Stimulated activated CD8-positive, alpha-beta memory T cell treated with anti-CD3 and anti-CD28 coated beads, Interleukin-2, amount 100 ng/mL, for 1 hour (primary cell): ENCODE results near the gene SLC2A13.

Experiments
- DNase-seq, 2 donors: peaks; one replicate each; pipeline ENCODE4 v3.0.0-alpha.2; 2020; ENCODE audit warnings: low read depth in 2 of 2

The SLC2A13 gene

GRCh38 chr12:40105515-40106201 is at the start of gene SLC2A13:
SLC2A13 (minus strand) TSS chr12:40106081; CDS start chr12:40105808, 273 bp downstream.
- DNase-seq: peak; percentile 58 to 64

- DNase-seq: no peak
Measured at GRCh38 chr12:40154381-40154780, 48.5 kb upstream of the SLC2A13 start.

- no peak for DNase-seq
Measured at GRCh38 chr12:40153432-40153831, 47.6 kb upstream of the SLC2A13 start.

- DNase-seq: peak; percentile 8 to 10
Measured at GRCh38 chr12:40152783-40153383, 47.0 kb upstream of the SLC2A13 start.

- no peak for DNase-seq
Measured at GRCh38 chr12:40149673-40150260, 43.9 kb upstream of the SLC2A13 start.

GRCh38 chr12:40146800-40147797 is 41.2 kb upstream of the SLC2A13 start:
- no peak for DNase-seq

GRCh38 chr12:40145896-40146295 is 40.0 kb upstream of the SLC2A13 start:
- no peak for DNase-seq

- DNase-seq: no peak
Measured at GRCh38 chr12:40144023-40144422, 38.1 kb upstream of the SLC2A13 start.

- DNase-seq: no peak
Measured at GRCh38 chr12:40142001-40142744, 36.3 kb upstream of the SLC2A13 start.

- DNase-seq: no peak
Measured at GRCh38 chr12:40138526-40138925, 32.6 kb upstream of the SLC2A13 start.

- DNase-seq: no peak
Measured at GRCh38 chr12:40137252-40137651, 31.4 kb upstream of the SLC2A13 start.

- no peak for DNase-seq
Measured at GRCh38 chr12:40127408-40127807, 21.5 kb upstream of the SLC2A13 start.

- DNase-seq: no peak
Measured at GRCh38 chr12:40123496-40123895, 17.6 kb upstream of the SLC2A13 start.

- DNase-seq: no peak
Measured at GRCh38 chr12:40122842-40123241, 17.0 kb upstream of the SLC2A13 start.

- no peak for DNase-seq
Measured at GRCh38 chr12:40117818-40118217, 11.9 kb upstream of the SLC2A13 start.

GRCh38 chr12:40110586-40110985 is 4.7 kb upstream of the SLC2A13 start:
- no peak for DNase-seq

GRCh38 chr12:40107803-40108620 is 2.1 kb upstream of the SLC2A13 start:
- no peak for DNase-seq

- DNase-seq: peak; percentile 77 to 87
Measured at GRCh38 chr12:40107098-40107802, 1.4 kb upstream of the SLC2A13 start.

GRCh38 chr12:40106655-40107054 is 774 bp upstream of the SLC2A13 start:
- DNase-seq: no peak

GRCh38 chr12:40106202-40106533 is 287 bp upstream of the SLC2A13 start:
- DNase-seq: no peak
